B cell (primary cell): ENCODE data around the gene SEMA3E. TPM values are rescaled to one million over a fixed set of nuclear protein-coding genes. Genes with fewer than 3 reads are reported as not detected.

Experiments
- ATAC-seq: fragments of 200-7000 bp; cut with Tn5 transposase; one replicate; pipeline ENCODE4 v1.10.0; 2021; ENCODE audit warnings: low read depth, mild to moderate bottlenecking, moderate number of reproducible peaks, moderate library complexity
- CTCF ChIA-PET: fragments of 350-600 bp; sonication (Branson Sonifier 250); formaldehyde crosslinking; loops from one replicate; lab custom pipeline; 2021; ENCODE audit warnings: antibody characterized with exemption, inconsistent platforms; lab: Charles Lee
- POLR2A ChIA-PET: fragments of 350-600 bp; sonication (Branson Sonifier 250); formaldehyde crosslinking; loops from one replicate; lab custom pipeline; 2021; ENCODE audit warnings: antibody characterized with exemption; lab: Charles Lee
- DNase-seq: peaks from one replicate; pipeline ENCODE4 v3.0.0; 2013
- H2AFZ ChIP-seq: 2 replicates; pipeline ENCODE4 v1.6.1; 2012; ENCODE audit warnings: mild to moderate bottlenecking, low read depth, low read length; ENCODE audit not compliant: insufficient read depth, poor library complexity, severe bottlenecking
- H3K27ac ChIP-seq, 2 donors: 1 replicate in 1 of 2; 2 replicates in 1 of 2; pipeline ENCODE4 v1.5.1; 2012 to 2013; ENCODE audit warnings: low read length in 2 of 2, mild to moderate bottlenecking in 2 of 2, moderate library complexity in 1 of 2
- H3K27me3 ChIP-seq, 4 experiments: fragments of 200-600 bp in 1 of 4; sonication (generic) in 1 of 4; replicated peaks in 1 of 4; 1 replicate in 2 of 4; 2 replicates in 2 of 4; pipeline versions ENCODE4 v1.6.1 to v1.7.0; 2013 to 2016; ENCODE audit warnings: low read length in 3 of 4, mild to moderate bottlenecking in 2 of 4, mixed read lengths in 1 of 4, moderate library complexity in 1 of 4; ENCODE audit not compliant: insufficient read depth in 4 of 4, control insufficient read depth in 3 of 4; ENCODE audit errors: control extremely low read depth in 1 of 4
- H3K36me3 ChIP-seq, 2 experiments: replicated peaks in 1 of 2; 1 replicate in 1 of 2; 2 replicates in 1 of 2; pipeline versions ENCODE4 v1.6.1 to v1.7.1; 2013; ENCODE audit warnings: low read length in 1 of 2; ENCODE audit not compliant: insufficient read depth in 2 of 2, control insufficient read depth in 1 of 2; ENCODE audit errors: control extremely low read depth in 1 of 2, extremely low read depth in 1 of 2
- H3K4me1 ChIP-seq, 2 donors: fragments of 200-600 bp in 1 of 2; sonication (generic) in 1 of 2; 1 replicate in 1 of 2; 2 replicates in 1 of 2; pipeline versions ENCODE4 v1.5.1 to v1.6.1; 2013 to 2017; ENCODE audit warnings: low read length in 2 of 2; ENCODE audit not compliant: control insufficient read depth in 2 of 2, insufficient read depth in 2 of 2
- H3K4me2 ChIP-seq: replicated peaks from 2 replicates; pipeline ENCODE3; 2012; ENCODE audit warnings: mild to moderate bottlenecking, low read depth, low read length; ENCODE audit not compliant: poor library complexity, severe bottlenecking
- H3K4me3 ChIP-seq, 5 experiments: fragments of 200-600 bp in 1 of 5; sonication (generic) in 1 of 5; 1 replicate in 3 of 5; 2 replicates in 2 of 5; pipeline versions ENCODE4 v1.5.1 to v1.7.0; 2011 to 2016; ENCODE audit warnings: low read length in 4 of 5, mild to moderate bottlenecking in 4 of 5, low read depth in 2 of 5, control low read depth in 1 of 5, moderate library complexity in 1 of 5; ENCODE audit not compliant: insufficient read depth in 1 of 5; ENCODE audit errors: control extremely low read depth in 1 of 5, extremely low read depth in 1 of 5
- H3K79me2 ChIP-seq: fragments of 200-600 bp; sonication (generic); one replicate; pipeline ENCODE4 v1.6.0; 2016; ENCODE audit warnings: low read length; ENCODE audit not compliant: control insufficient read depth, insufficient read depth
- H3K9ac ChIP-seq: fragments of 200-600 bp; sonication (generic); 2 replicates; pipeline ENCODE4 v1.6.1; 2017; ENCODE audit warnings: mild to moderate bottlenecking, low read length, moderate library complexity
- H3K9me3 ChIP-seq, 3 donors: one replicate each; pipeline versions ENCODE4 v1.6.1 to v1.7.1; 2013; ENCODE audit warnings: low read length in 2 of 3; ENCODE audit not compliant: control insufficient read depth in 2 of 3, insufficient read depth in 1 of 3; ENCODE audit errors: control extremely low read depth in 1 of 3
- H4K20me1 ChIP-seq: 2 replicates; pipeline ENCODE4 v1.6.0; 2012; ENCODE audit warnings: mild to moderate bottlenecking, low read length; ENCODE audit not compliant: insufficient read depth, control insufficient read depth, poor library complexity, severe bottlenecking
- H3K27ac Mint-ChIP-seq: one replicate; pipeline ENCODE4 v1.8.0; 2021; ENCODE audit warnings: mixed read lengths
- H3K27me3 Mint-ChIP-seq: one replicate; pipeline ENCODE4 v1.8.0; 2021; ENCODE audit warnings: mixed read lengths
- H3K4me1 Mint-ChIP-seq: one replicate; pipeline ENCODE4 v1.8.0; 2021; ENCODE audit warnings: mixed read lengths
- H3K4me3 Mint-ChIP-seq: one replicate; pipeline ENCODE4 v1.8.0; 2021; ENCODE audit warnings: mixed read lengths
- H3K9me3 Mint-ChIP-seq: one replicate; pipeline ENCODE4 v1.8.0; 2022; ENCODE audit warnings: mixed read lengths; ENCODE audit not compliant: insufficient read depth
- CTCF ChIP-seq: fragments of 200-600 bp; IDR thresholded peaks from one replicate; pipeline ENCODE4 v1.8.0; 2022; ENCODE audit warnings: antibody characterized with exemption, mild to moderate bottlenecking
- EZH2 ChIP-seq: IDR thresholded peaks from 2 replicates; pipeline ENCODE4 v1.6.1; 2012; ENCODE audit warnings: borderline replicate concordance, low read depth, mild to moderate bottlenecking, moderate library complexity, low read length; ENCODE audit not compliant: insufficient read depth, poor library complexity, severe bottlenecking
- WGBS: methylation state at CpG from one replicate; pipeline ENCODE4 v1.1.5; 2013; ENCODE audit warnings: missing lambda C conversion rate; ENCODE audit not compliant: insufficient coverage; 5-methylcytosine and 5-hydroxymethylcytosine counted together
- intact Hi-C: fragments of 100-400 bp; cut with micrococcal nuclease; formaldehyde crosslinking; loops from one replicate; pipeline ENCODE4 v1.10.0; 2022
- polyA plus RNA-seq: library from polyadenylated mRNA; depleted of rRNA; stranded (reverse); fragments of >200 nt; gene quantifications from 2 replicates; pipeline ENCODE4 v1.2.3, GENCODE V29; 2012
- total RNA-seq, 2 donors: library from RNA; stranded (reverse); fragments of 120-200 nt in 1 of 2; gene quantifications; 1 replicate in 1 of 2; 2 replicates in 1 of 2; pipeline versions ENCODE4 v1.2.3 to v1.2.4, GENCODE V29; 2013 to 2022

SEMA3E gene
- total and polyA plus RNA-seq, 2 donors (not counting 1 experiment from before 2014, with no cell fraction given), result not detected

- Mint-ChIP-seq H3K27me3 (no peaks in the 10 kb centered on the region), H3K4me3 (no peak overlapping the region), H3K27ac (no peak overlapping the region), H3K4me1 (no peaks in the 10 kb centered on the region), H3K9me3 (no peaks in the 10 kb centered on the region)
- H2AFZ ChIP-seq, result no peak overlapping the region
- DNase-seq (no peak), ATAC-seq (no peak)
- H3K27ac ChIP-seq, result no peak overlapping the region
- CTCF ChIA-PET, result no interaction called here
- no peaks in the 10 kb centered on the region for H3K9me3 ChIP-seq
- TF ChIP-seq CTCF, result no peak
- TF ChIP-seq EZH2, result no peak
- POLR2A ChIA-PET, result no interaction called here
- no peak overlapping the region for H3K9ac ChIP-seq
- 76% methylated on average over 1 of the region's 1 CpG for WGBS
- H3K4me2 ChIP-seq, result no peak overlapping the region
- H3K36me3 ChIP-seq, result no peaks in the 10 kb centered on the region
- H4K20me1 ChIP-seq, result no peaks in the 10 kb centered on the region
- intact Hi-C loops, result no loop called here
- no peak overlapping the region for H3K4me3 ChIP-seq
- no peaks in the 10 kb centered on the region for H3K27me3 ChIP-seq
- H3K4me1 ChIP-seq, result no peaks in the 10 kb centered on the region
- no peaks in the 10 kb centered on the region for H3K79me2 ChIP-seq
These were observed 37.2 kb downstream of the SEMA3E start for GRCh38 chr7:83611776-83612175.

GRCh38 chr7:83610649-83611304, 38.2 kb downstream of the SEMA3E start:
- Mint-ChIP-seq H3K4me3 (no peak overlapping the region), H3K27me3 (no peaks in the 10 kb centered on the region), H3K9me3 (no peaks in the 10 kb centered on the region), H3K27ac (no peak overlapping the region), H3K4me1 (no peaks in the 10 kb centered on the region)
- H3K4me1 ChIP-seq, result no peaks in the 10 kb centered on the region
- H3K4me3 ChIP-seq, result no peak overlapping the region
- ChIA-PET CTCF (no interaction called here), POLR2A (no interaction called here)
- no peak for ATAC-seq
- H3K4me2 ChIP-seq, result no peak overlapping the region
- TF ChIP-seq EZH2 (no peak), CTCF (no peak)
- H3K36me3 ChIP-seq, result no peaks in the 10 kb centered on the region
- DNase-seq, result no peak
- intact Hi-C loops, result no loop called here
- no peaks in the 10 kb centered on the region for H4K20me1 ChIP-seq
- no peaks in the 10 kb centered on the region for H3K79me2 ChIP-seq
- no peaks in the 10 kb centered on the region for H3K27me3 ChIP-seq
- no peak overlapping the region for H3K9ac ChIP-seq
- H3K9me3 ChIP-seq, result no peaks in the 10 kb centered on the region
- H2AFZ ChIP-seq, result no peak overlapping the region
- H3K27ac ChIP-seq, result no peak overlapping the region
- WGBS, result no CpG with 5 or more reads among the region's 4 CpGs
